NCI-H146 (cell line): Measurements from ENCODE around the gene CMC2.

ENCODE experiments used
- DNase-seq: peaks from one replicate; lab custom pipeline; 2025; lab: John Stamatoyannopoulos, UW

CMC2 gene

GRCh38 chr16:80972611-80973010, 34.1 kb downstream of the CMC2 start:
- DNase-seq = no peak

GRCh38 chr16:80971819-80972218, 34.9 kb downstream of the CMC2 start:
- DNase-seq = peak; percentile 25

- no peak for DNase-seq
Observed at GRCh38 chr16:80969114-80969484, 37.6 kb downstream of the CMC2 start.

GRCh38 chr16:80968386-80969113, 38.1 kb downstream of the CMC2 start:
- no peak for DNase-seq

GRCh38 chr16:80966617-80967016, 40.1 kb downstream of the CMC2 start:
- no peak for DNase-seq

- no peak for DNase-seq
Observed at GRCh38 chr16:80964351-80964750, 42.3 kb downstream of the CMC2 start.

GRCh38 chr16:80962879-80963278, 43.8 kb downstream of the CMC2 start:
- DNase-seq = no peak

- no peak for DNase-seq
Observed at GRCh38 chr16:80958284-80958683, 48.4 kb downstream of the CMC2 start.

GRCh38 chr16:80954985-80955384, 51.7 kb downstream of the CMC2 start:
- DNase-seq = peak; percentile 90

GRCh38 chr16:80948886-80949493, 57.7 kb downstream of the CMC2 start:
- DNase-seq = peak; percentile 18

- DNase-seq = no peak
Observed at GRCh38 chr16:80947708-80948625, 58.7 kb downstream of the CMC2 start.

GRCh38 chr16:80947239-80947638, 59.4 kb downstream of the CMC2 start:
- no peak for DNase-seq

GRCh38 chr16:80946481-80946880, 60.2 kb downstream of the CMC2 start:
- no peak for DNase-seq

- no peak for DNase-seq
Observed at GRCh38 chr16:80940069-80940856, 66.4 kb downstream of the CMC2 start.

- DNase-seq = no peak
Observed at GRCh38 chr16:80938879-80939260, 67.8 kb downstream of the CMC2 start.

- peak; percentile 21 for DNase-seq
Observed at GRCh38 chr16:80938004-80938878, 68.4 kb downstream of the CMC2 start.

- DNase-seq = no peak
Observed at GRCh38 chr16:80936410-80936809, 70.3 kb downstream of the CMC2 start.

GRCh38 chr16:80935691-80936090, 71.0 kb downstream of the CMC2 start:
- DNase-seq = no peak

- DNase-seq = no peak
Observed at GRCh38 chr16:80932708-80933095, 74.0 kb downstream of the CMC2 start.

- DNase-seq = peak; percentile 68
Observed at GRCh38 chr16:80931801-80932707, 74.6 kb downstream of the CMC2 start.
